Measurements from ENCODE around the gene C22orf15.

Gene C22orf15

GRCh38 chr22:23750714-23751440, 11.9 kb upstream of the C22orf15 start, which contains the start of gene ZNF70:
Gene ZNF70 (minus strand): TSS chr22:23751112. CDS start chr22:23745140, 5,972 bp downstream.
- peak; percentile 94 for DNase-seq

- peak; percentile 57 for DNase-seq
Observed at GRCh38 chr22:23751441-23751996, 11.3 kb upstream of the C22orf15 start.

GRCh38 chr22:23752090-23752691, 10.6 kb upstream of the C22orf15 start:
- no peak for DNase-seq

- no peak for DNase-seq
Observed at GRCh38 chr22:23752750-23753149, 10.0 kb upstream of the C22orf15 start.

GRCh38 chr22:23753385-23753784, 9.4 kb upstream of the C22orf15 start:
- DNase-seq: no peak

- DNase-seq: no peak
Observed at GRCh38 chr22:23754220-23754919, 8.4 kb upstream of the C22orf15 start, which contains the start of gene VPREB3. Gene VPREB3 (minus strand): TSS chr22:23754425. CDS start chr22:23754363, 62 bp downstream.

GRCh38 chr22:23754980-23755636, 7.7 kb upstream of the C22orf15 start:
- no peak for DNase-seq

GRCh38 chr22:23755711-23756110, 7.1 kb upstream of the C22orf15 start:
- no peak for DNase-seq

GRCh38 chr22:23756891-23757290, 5.9 kb upstream of the C22orf15 start:
- peak; percentile 59 for DNase-seq

- no peak for DNase-seq
Observed at GRCh38 chr22:23759566-23759965, 3.2 kb upstream of the C22orf15 start.

GRCh38 chr22:23760056-23760455, 2.7 kb upstream of the C22orf15 start:
- DNase-seq: no peak

- DNase-seq: peak; percentile 57
Observed at GRCh38 chr22:23763579-23763945, 772 bp downstream of the C22orf15 start.

- DNase-seq: no peak
Observed at GRCh38 chr22:23763954-23764353, 1.2 kb downstream of the C22orf15 start.

GRCh38 chr22:23764899-23765881, 2.4 kb downstream of the C22orf15 start:
- DNase-seq: no peak

- no peak for DNase-seq
Observed at GRCh38 chr22:23767303-23767672, 4.5 kb downstream of the C22orf15 start.

- DNase-seq: peak; percentile 92
Observed at GRCh38 chr22:23767673-23768548, 5.1 kb downstream of the C22orf15 start, which contains the start of gene CHCHD10. Gene CHCHD10 (minus strand): TSS chr22:23767972. CDS start chr22:23767874, 98 bp downstream.

- no peak for DNase-seq
Observed at GRCh38 chr22:23769321-23769965, 6.7 kb downstream of the C22orf15 start.

- no peak for DNase-seq
Observed at GRCh38 chr22:23772315-23772648, 9.5 kb downstream of the C22orf15 start.

GRCh38 chr22:23772649-23773473, 10.1 kb downstream of the C22orf15 start, which contains the start of gene MMP11:
Gene MMP11 (plus strand): TSS chr22:23772849. CDS start chr22:23772871, 22 bp downstream.
- DNase-seq: peak; percentile 78
